Panc1 (cell line): ENCODE measurements around the gene MACROD1. TPM values are rescaled to one million over a fixed set of nuclear protein-coding genes. Genes with fewer than 3 reads are reported as not detected.
A peak's percentile ranks its signal among the peaks of the same experiment; 100 is the strongest.
"Not testable (repeated sequence)": the region's sequence is repeated elsewhere in the genome, so short reads cannot be mapped to it uniquely, and the experiment has no call there.

Experiments used
- ATAC-seq: fragments of 200-7000 bp; cut with Tn5 transposase; 2 replicates; pipeline ENCODE4 v1.9.1; 2020; ENCODE audit warnings: mild to moderate bottlenecking, moderate library complexity
- BruUV-seq: library from RNA; stranded (reverse); fragments of 400-500 nt; replicated peaks from 2 replicates; lab custom pipeline; 2021; lab: Mats Ljungman, UMichigan
- CTCF ChIA-PET: fragments of 300-600 bp; sonication (Branson Sonifier 250); formaldehyde crosslinking; loops from one replicate; lab custom pipeline; 2022; ENCODE audit warnings: antibody characterized with exemption; lab: Charles Lee
- POLR2A ChIA-PET: fragments of 300-600 bp; sonication (Branson Sonifier 250); formaldehyde crosslinking; loops from one replicate; lab custom pipeline; 2022; ENCODE audit warnings: antibody characterized with exemption; lab: Charles Lee
- DNase-seq: peaks from one replicate; pipeline ENCODE4 v3.0.0-alpha.2; 2010; ENCODE audit warnings: low read depth, low spot score
- H3K27ac ChIP-seq: 2 replicates; pipeline ENCODE4 v1.5.1; 2011; ENCODE audit warnings: mild to moderate bottlenecking, low read length, inconsistent platforms
- H3K27me3 ChIP-seq: fragments of 200-500 bp; sonication (Bioruptor generic); 2 replicates; pipeline ENCODE4 v1.6.0; 2014; ENCODE audit warnings: low read length, inconsistent platforms; ENCODE audit not compliant: control insufficient read depth, insufficient read depth
- H3K36me3 ChIP-seq: fragments of 200-500 bp; sonication (Bioruptor generic); 2 replicates; pipeline ENCODE4 v1.5.1; 2014; ENCODE audit warnings: inconsistent platforms, mild to moderate bottlenecking, low read length, moderate library complexity; ENCODE audit not compliant: control insufficient read depth, insufficient read depth
- H3K4me1 ChIP-seq: 2 replicates; pipeline ENCODE4 v1.5.1; 2011; ENCODE audit warnings: inconsistent platforms, mild to moderate bottlenecking, low read length, moderate library complexity; ENCODE audit not compliant: control insufficient read depth, insufficient read depth
- H3K4me3 ChIP-seq, 2 experiments: 2 replicates each; pipeline ENCODE4 v1.5.1; 2011 to 2012; ENCODE audit warnings: low read depth in 2 of 2, low read length in 2 of 2, mild to moderate bottlenecking in 2 of 2, inconsistent platforms in 1 of 2, moderate library complexity in 1 of 2
- H3K9me3 ChIP-seq: fragments of 200-500 bp; sonication (Bioruptor generic); 2 replicates; pipeline ENCODE4 v1.5.1; 2014; ENCODE audit warnings: low read depth, mild to moderate bottlenecking, inconsistent platforms, low read length, moderate library complexity; ENCODE audit not compliant: control insufficient read depth, insufficient read depth
- CTCF ChIP-seq: fragments of 450-650 bp; IDR thresholded peaks from 2 replicates; pipeline ENCODE4 v1.5.1; 2017; ENCODE audit warnings: mild to moderate bottlenecking
- POLR2AphosphoS5 ChIP-seq: IDR thresholded peaks from 2 replicates; pipeline ENCODE4 v1.6.1; 2012; ENCODE audit warnings: mild to moderate bottlenecking, low read depth, low read length, moderate library complexity
- REST ChIP-seq, 2 experiments: IDR thresholded peaks; 2 replicates each; pipeline ENCODE4 v1.6.1; 2011 to 2012; ENCODE audit warnings: low read depth in 2 of 2, control low read depth in 1 of 2, low read length in 1 of 2, mild to moderate bottlenecking in 1 of 2, moderate library complexity in 1 of 2; ENCODE audit not compliant: insufficient read depth in 1 of 2
- SIN3A ChIP-seq: IDR thresholded peaks from 2 replicates; pipeline ENCODE4 v1.6.1; 2012; ENCODE audit warnings: low read depth, mild to moderate bottlenecking, low read length, moderate library complexity, borderline replicate concordance; ENCODE audit not compliant: insufficient read depth
- TCF7L2 ChIP-seq: IDR thresholded peaks from 2 replicates; pipeline ENCODE4 v1.6.1; 2011; ENCODE audit warnings: mild to moderate bottlenecking, low read depth, low read length, inconsistent platforms
- in situ Hi-C: cut with HindIII; loops from 2 replicates; pipeline ENCODE4 v1.10.0; 2016; ENCODE audit warnings: low sequenced_read_pairs, low pct_unique_long_range_greater_than_20kb
- intact Hi-C: fragments of 100-400 bp; cut with micrococcal nuclease; formaldehyde crosslinking; loops from one replicate; pipeline ENCODE4 v1.10.0; 2022; ENCODE audit not compliant: unreplicated experiment
- total RNA-seq: library from RNA; stranded (reverse); gene quantifications from one replicate; pipeline ENCODE4 v1.2.1, GENCODE V29; 2021; ENCODE audit not compliant: unreplicated experiment

The MACROD1 gene
- total RNA-seq, 1 experiment from 2014 or later, result 16.8 TPM

- ATAC-seq, result no peak
- intact Hi-C loops, result no loop called here
- in situ Hi-C loops, result no loop called here
- Histone ChIP-seq H3K4me1 (peaks cover 22% of the 10 kb centered on the region), H3K36me3 (no peaks in the 10 kb centered on the region), H3K9me3 (no peaks in the 10 kb centered on the region), H3K4me3 (no peak overlapping the region), H3K27ac (no peak overlapping the region), H3K27me3 (no peaks in the 10 kb centered on the region)
- no TSS peak for BruUV-seq
- CTCF ChIA-PET, result no interaction called here
- POLR2A ChIA-PET, result no interaction called here
- DNase-seq, result no peak
- TF ChIP-seq CTCF (no peak), REST (IDR thresholded peaks at IDR 0.05; ENCODE audit: insufficient read depth in 1 of 2, low read depth in 2 of 2, low read length in 1 of 2) (no peak), SIN3A (no peak), POLR2AphosphoS5 (no peak), TCF7L2 (no peak)
These were observed 187.2 kb downstream of the MACROD1 start for GRCh38 chr11:63978551-63979239.

- peak; percentile 96 for DNase-seq
- in situ Hi-C loops, result no loop called here
- H3K27me3 ChIP-seq, result no peaks in the 10 kb centered on the region
- H3K27ac ChIP-seq, result peak within 1 kb of the TSS; percentile 95
- intact Hi-C loops, result no loop called here
- BruUV-seq, result TSS peak; percentile 96
- H3K4me1 ChIP-seq, result peaks cover 10% of the 10 kb centered on the region
- no peaks in the 10 kb centered on the region for H3K36me3 ChIP-seq
- ATAC-seq, result peak; percentile 96
- peak within 1 kb of the TSS; percentile 84 to 85 for H3K4me3 ChIP-seq
- H3K9me3 ChIP-seq, result no peaks in the 10 kb centered on the region
- CTCF ChIA-PET, result no interaction called here
- POLR2A ChIA-PET, result interaction anchor here (0.6 kb wide), 1 partner anchor 54 kb away, joined by 15 read pairs; no protein-coding TSS in a partner anchor
- TF ChIP-seq TCF7L2 (0 out of 2 replicates have a peak, but pooled peaks have one; percentile 38), POLR2AphosphoS5 (peak; percentile 92), CTCF (no peak), REST (IDR thresholded peaks at IDR 0.05; ENCODE audit: insufficient read depth in 1 of 2, low read depth in 2 of 2, low read length in 1 of 2) (no peak), SIN3A (peak; percentile 54; the same call in 1 of the 2 replicates)
These were observed 191.4 kb downstream of the MACROD1 start, which contains the start of gene COX8A for GRCh38 chr11:63974259-63975143. TSS of gene COX8A (plus strand) at chr11:63974620. CDS start at chr11:63974681, 61 bp downstream.

GRCh38 chr11:63973912-63974258 is 192.0 kb downstream of the MACROD1 start:
- Histone ChIP-seq H3K4me3 (peak overlapping the region; percentile 84 to 85), H3K4me1 (peaks cover 10% of the 10 kb centered on the region), H3K27ac (peak overlapping the region; percentile 95)
- POLR2A ChIA-PET, result interaction anchor here (0.6 kb wide), 1 partner anchor 53 kb away, joined by 15 read pairs; no protein-coding TSS in a partner anchor
- CTCF ChIA-PET, H3K9me3 ChIP-seq, H3K36me3 ChIP-seq, intact Hi-C loops, ATAC-seq, H3K27me3 ChIP-seq, DNase-seq, BruUV-seq, in situ Hi-C loops: not testable (repeated sequence)
